Hepatocyte (in vitro differentiated cells): Measurements from ENCODE around the gene KRT16. TPM values are rescaled to one million over a fixed set of nuclear protein-coding genes. Genes with fewer than 3 reads are reported as not detected.
A peak's percentile ranks its signal among the peaks of the same experiment; 100 is the strongest.

ENCODE experiments used
- DNase-seq: peaks from one replicate; pipeline ENCODE4 v3.0.0-alpha.2; 2016; ENCODE audit warnings: low spot score
- H2AFZ ChIP-seq: fragments of 200-600 bp; sonication (generic); 2 replicates; pipeline ENCODE4 v1.6.0; 2016; ENCODE audit warnings: antibody characterized with exemption, mild to moderate bottlenecking
- H3K27ac ChIP-seq: fragments of 200-600 bp; sonication (generic); 2 replicates; pipeline ENCODE4 v1.5.1; 2016; ENCODE audit warnings: mild to moderate bottlenecking
- H3K27me3 ChIP-seq: fragments of 200-600 bp; sonication (generic); 2 replicates; pipeline ENCODE4 v1.6.1; 2016
- H3K36me3 ChIP-seq: fragments of 200-600 bp; sonication (generic); replicated peaks from 2 replicates; pipeline ENCODE4 v1.5.1; 2016; ENCODE audit warnings: low read depth; ENCODE audit not compliant: insufficient read depth
- H3K4me1 ChIP-seq: fragments of 200-600 bp; sonication (generic); 2 replicates; pipeline ENCODE4 v1.5.1; 2016; ENCODE audit warnings: mild to moderate bottlenecking, moderate library complexity; ENCODE audit not compliant: insufficient read depth
- H3K4me2 ChIP-seq: fragments of 200-600 bp; sonication (generic); 2 replicates; pipeline ENCODE4 v1.6.0; 2016
- H3K4me3 ChIP-seq: fragments of 200-600 bp; sonication (generic); 2 replicates; pipeline ENCODE4 v1.5.1; 2016; ENCODE audit warnings: mild to moderate bottlenecking
- H3K79me2 ChIP-seq: fragments of 200-600 bp; sonication (generic); 2 replicates; pipeline ENCODE4 v1.6.0; 2017; ENCODE audit warnings: mild to moderate bottlenecking
- H3K9me2 ChIP-seq: fragments of 200-600 bp; sonication (generic); replicated peaks from 2 replicates; pipeline ENCODE4 v1.6.0; 2017; ENCODE audit warnings: mild to moderate bottlenecking; ENCODE audit not compliant: insufficient read depth
- H3K9me3 ChIP-seq: fragments of 200-600 bp; sonication (generic); 2 replicates; pipeline ENCODE4 v1.5.1; 2016; ENCODE audit warnings: low read depth, mild to moderate bottlenecking
- H4K20me1 ChIP-seq: fragments of 200-600 bp; sonication (generic); 2 replicates; pipeline ENCODE4 v1.6.0; 2016; ENCODE audit warnings: mild to moderate bottlenecking; ENCODE audit not compliant: insufficient read depth, poor library complexity, severe bottlenecking
- EZH2 ChIP-seq: fragments of 200-600 bp; sonication (generic); IDR thresholded peaks from 2 replicates; pipeline ENCODE4 v1.6.1; 2016; ENCODE audit warnings: antibody characterized with exemption, mild to moderate bottlenecking, borderline replicate concordance
- EZH2phosphoT487 ChIP-seq: fragments of 200-600 bp; sonication (generic); IDR thresholded peaks from one replicate; pipeline ENCODE4 v1.6.1; 2018; ENCODE audit warnings: antibody characterized with exemption, mild to moderate bottlenecking, low read depth, moderate library complexity; ENCODE audit not compliant: unreplicated experiment, severe bottlenecking
- WGBS: methylation state at CpG from one replicate; pipeline ENCODE4 v1.1.6; 2016; ENCODE audit warnings: low lambda C conversion rate; ENCODE audit errors: missing lambda C conversion rate; 5-methylcytosine and 5-hydroxymethylcytosine counted together
- polyA plus RNA-seq: library from polyadenylated mRNA; unstranded; fragments of >200 nt; fragmentation: Nextera tagmentation; extraction: Ambion mirVana; gene quantifications from 2 replicates; pipeline ENCODE4 v1.2.1, GENCODE V29; 2016
- total RNA-seq: library from RNA; depleted of rRNA; stranded (reverse); fragments of >200 nt; gene quantifications from 2 replicates; pipeline ENCODE4 v1.2.3, GENCODE V29; 2014
- TF ChIP-seq, protein P1 (sequence below): fragments of 200-600 bp; sonication (generic); IDR thresholded peaks from 2 replicates; pipeline ENCODE4 v1.5.1; 2016; ENCODE audit warnings: antibody characterized with exemption, mild to moderate bottlenecking; ENCODE audit not compliant: poor library complexity

KRT16 gene
- total and polyA plus RNA-seq, 2 experiments from 2014 or later = 0.90 to 2.5 TPM

GRCh38 chr17:41649923-41650519, 37.5 kb upstream of the KRT16 start:
- Histone ChIP-seq H3K4me1 (peaks cover 52% of the 10 kb centered on the region), H2AFZ (no peak overlapping the region), H3K9me2 (no peaks in the 10 kb centered on the region), H4K20me1 (no peaks in the 10 kb centered on the region), H3K4me2 (no peak overlapping the region), H3K27ac (no peak overlapping the region), H3K36me3 (no peaks in the 10 kb centered on the region), H3K9me3 (no peaks in the 10 kb centered on the region), H3K27me3 (no peaks in the 10 kb centered on the region), H3K4me3 (no peak overlapping the region), H3K79me2 (no peaks in the 10 kb centered on the region)
- no peak for TF ChIP-seq EZH2
- TF ChIP-seq EZH2phosphoT487 = no peak
- TF ChIP-seq, protein P1, sequence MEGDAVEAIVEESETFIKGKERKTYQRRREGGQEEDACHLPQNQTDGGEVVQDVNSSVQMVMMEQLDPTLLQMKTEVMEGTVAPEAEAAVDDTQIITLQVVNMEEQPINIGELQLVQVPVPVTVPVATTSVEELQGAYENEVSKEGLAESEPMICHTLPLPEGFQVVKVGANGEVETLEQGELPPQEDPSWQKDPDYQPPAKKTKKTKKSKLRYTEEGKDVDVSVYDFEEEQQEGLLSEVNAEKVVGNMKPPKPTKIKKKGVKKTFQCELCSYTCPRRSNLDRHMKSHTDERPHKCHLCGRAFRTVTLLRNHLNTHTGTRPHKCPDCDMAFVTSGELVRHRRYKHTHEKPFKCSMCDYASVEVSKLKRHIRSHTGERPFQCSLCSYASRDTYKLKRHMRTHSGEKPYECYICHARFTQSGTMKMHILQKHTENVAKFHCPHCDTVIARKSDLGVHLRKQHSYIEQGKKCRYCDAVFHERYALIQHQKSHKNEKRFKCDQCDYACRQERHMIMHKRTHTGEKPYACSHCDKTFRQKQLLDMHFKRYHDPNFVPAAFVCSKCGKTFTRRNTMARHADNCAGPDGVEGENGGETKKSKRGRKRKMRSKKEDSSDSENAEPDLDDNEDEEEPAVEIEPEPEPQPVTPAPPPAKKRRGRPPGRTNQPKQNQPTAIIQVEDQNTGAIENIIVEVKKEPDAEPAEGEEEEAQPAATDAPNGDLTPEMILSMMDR = no peak
- WGBS = 96% methylated on average over 10 of the region's 10 CpGs
- no peak for DNase-seq

GRCh38 chr17:41648411-41649195, 36.0 kb upstream of the KRT16 start:
- Histone ChIP-seq H3K9me3 (no peaks in the 10 kb centered on the region), H3K27me3 (no peaks in the 10 kb centered on the region), H3K4me1 (peaks cover 38% of the 10 kb centered on the region), H3K27ac (peak overlapping the region; percentile 86), H4K20me1 (no peaks in the 10 kb centered on the region), H3K4me3 (peak overlapping the region; percentile 6), H3K79me2 (no peaks in the 10 kb centered on the region), H3K9me2 (no peaks in the 10 kb centered on the region), H3K36me3 (no peaks in the 10 kb centered on the region), H2AFZ (peak overlapping the region; percentile 77), H3K4me2 (peak overlapping the region; percentile 86)
- peak; percentile 93 for DNase-seq
- TF ChIP-seq EZH2phosphoT487 = no peak
- TF ChIP-seq, protein P1 = peak; percentile 97
- TF ChIP-seq EZH2 = no peak
- whole genome bisulfite sequencing = 12% methylated on average over 31 of the region's 39 CpGs

GRCh38 chr17:41647940-41648410, 35.4 kb upstream of the KRT16 start:
- H3K9me2 ChIP-seq = no peaks in the 10 kb centered on the region
- H2AFZ ChIP-seq = peak overlapping the region; percentile 77
- H3K4me3 ChIP-seq = peak overlapping the region; percentile 6
- TF ChIP-seq EZH2 (no peak), EZH2phosphoT487 (no peak)
- TF ChIP-seq, protein P1 = peak; percentile 99
- peak overlapping the region; percentile 86 for H3K4me2 ChIP-seq
- no peaks in the 10 kb centered on the region for H3K27me3 ChIP-seq
- no peaks in the 10 kb centered on the region for H3K79me2 ChIP-seq
- 2% methylated on average over 21 of the region's 22 CpGs for WGBS
- peak overlapping the region; percentile 86 for H3K27ac ChIP-seq
- no peaks in the 10 kb centered on the region for H3K9me3 ChIP-seq
- no peaks in the 10 kb centered on the region for H4K20me1 ChIP-seq
- DNase-seq = peak; percentile 92
- H3K36me3 ChIP-seq = no peaks in the 10 kb centered on the region
- peaks cover 34% of the 10 kb centered on the region for H3K4me1 ChIP-seq
